NAMALWA (cell line): ENCODE measurements around the gene NOX5.
"Not testable (repeated sequence)": the region's sequence is repeated elsewhere in the genome, so short reads cannot be mapped to it uniquely, and the experiment has no call there.

Experiments used
- DNase-seq: peaks from one replicate; pipeline ENCODE4 v3.0.0-alpha.2; 2015; ENCODE audit warnings: low spot score

NOX5 gene

GRCh38 chr15:69014454-69014853, at the start of gene NOX5:
NOX5 (plus strand) TSS chr15:69014695; CDS start chr15:69014736, 41 bp downstream.
- no peak for DNase-seq

- no peak for DNase-seq
Observed at GRCh38 chr15:68966996-68967395, 47.5 kb upstream of the NOX5 start.

- no peak for DNase-seq
Observed at GRCh38 chr15:68967948-68968347, 46.5 kb upstream of the NOX5 start.

GRCh38 chr15:68969298-68969697, 45.2 kb upstream of the NOX5 start:
- DNase-seq = no peak

- DNase-seq = no peak
Observed at GRCh38 chr15:68972201-68973065, 42.1 kb upstream of the NOX5 start.

GRCh38 chr15:68975651-68976160, 38.8 kb upstream of the NOX5 start:
- DNase-seq = not testable (repeated sequence)

- DNase-seq = not testable (repeated sequence)
Observed at GRCh38 chr15:68977426-68977825, 37.1 kb upstream of the NOX5 start.

- DNase-seq = no peak
Observed at GRCh38 chr15:68979006-68979405, 35.5 kb upstream of the NOX5 start.

- DNase-seq = no peak
Observed at GRCh38 chr15:68979816-68980215, 34.7 kb upstream of the NOX5 start.

GRCh38 chr15:68980786-68981185, 33.7 kb upstream of the NOX5 start:
- no peak for DNase-seq

- DNase-seq = no peak
Observed at GRCh38 chr15:68981941-68982340, 32.6 kb upstream of the NOX5 start.

- DNase-seq = no peak
Observed at GRCh38 chr15:68982976-68983563, 31.4 kb upstream of the NOX5 start.

GRCh38 chr15:68983961-68984481, 30.5 kb upstream of the NOX5 start:
- DNase-seq = no peak

GRCh38 chr15:68984586-68984985, 29.9 kb upstream of the NOX5 start:
- no peak for DNase-seq

- no peak for DNase-seq
Observed at GRCh38 chr15:68985361-68985891, 29.1 kb upstream of the NOX5 start.

- no peak for DNase-seq
Observed at GRCh38 chr15:68986322-68986721, 28.2 kb upstream of the NOX5 start.

GRCh38 chr15:68987120-68987519, 27.4 kb upstream of the NOX5 start:
- DNase-seq = no peak

- DNase-seq = no peak
Observed at GRCh38 chr15:68987676-68988075, 26.8 kb upstream of the NOX5 start.

GRCh38 chr15:68989541-68990230, 24.8 kb upstream of the NOX5 start:
- no peak for DNase-seq

GRCh38 chr15:68990231-68990991, 24.1 kb upstream of the NOX5 start:
- no peak for DNase-seq

- no peak for DNase-seq
Observed at GRCh38 chr15:68990992-68991500, 23.4 kb upstream of the NOX5 start.
